Tibial nerve (tissue), 3 donors: ENCODE measurements around the gene SBNO2.

Experiments
- EP300 ChIP-seq, 2 donors: sonication (generic); formaldehyde crosslinking; IDR thresholded peaks; one replicate each; pipeline ENCODE4 v1.6.1; 2017; ENCODE audit warnings: antibody characterized with exemption in 2 of 2, mild to moderate bottlenecking in 1 of 2
- POLR2A ChIP-seq, 2 donors: fragments of 450-650 bp; IDR thresholded peaks; one replicate each; pipeline ENCODE4 v1.6.1; 2017; ENCODE audit warnings: antibody characterized with exemption in 2 of 2, mild to moderate bottlenecking in 2 of 2, moderate library complexity in 2 of 2

DNA sequence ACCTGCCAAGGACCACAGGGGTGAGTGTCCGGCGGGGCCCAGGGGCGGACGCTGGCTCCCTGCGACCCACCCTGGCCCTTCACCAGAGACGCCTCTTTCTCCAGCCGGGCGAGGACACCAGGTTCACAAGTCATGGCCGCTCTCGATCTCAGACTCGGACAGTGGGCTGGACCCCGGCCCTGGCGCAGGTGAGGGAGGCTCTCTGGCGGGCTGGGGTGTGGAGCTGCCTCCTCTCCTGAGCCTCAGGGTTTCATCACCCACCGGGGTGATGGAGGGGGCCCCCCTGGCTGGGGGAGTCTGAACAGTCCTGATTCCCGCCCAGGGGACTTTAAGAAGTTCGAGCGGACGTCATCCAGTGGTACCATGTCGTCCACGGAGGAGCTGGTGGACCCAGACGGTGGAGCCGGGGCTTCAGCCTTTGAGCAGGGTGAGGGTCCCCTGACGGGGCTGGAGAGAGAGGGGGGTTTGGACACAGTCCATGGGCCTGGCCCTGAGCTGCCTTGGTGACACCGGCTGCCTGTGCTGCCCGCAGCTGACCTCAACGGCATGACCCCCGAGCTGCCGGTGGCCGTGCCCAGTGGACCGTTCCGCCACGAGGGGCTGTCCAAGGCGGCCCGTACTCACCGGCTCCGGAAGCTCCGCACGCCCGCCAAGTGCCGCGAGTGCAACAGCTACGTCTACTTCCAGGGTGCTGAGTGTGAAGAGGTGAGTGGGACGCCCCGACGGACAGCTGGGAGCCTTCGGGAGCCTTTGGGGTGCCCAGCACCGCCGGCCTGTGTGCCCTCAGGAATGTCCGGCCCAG is 93.5 kb downstream of the SBNO2 start:
- TF ChIP-seq EP300 (IDR thresholded peaks at IDR 0.05) (no peak), POLR2A (IDR thresholded peaks at IDR 0.05) (no peak)
